GM23338 (cell line): ENCODE measurements around the gene RNF187. TPM values are rescaled to one million over a fixed set of nuclear protein-coding genes. Genes with fewer than 3 reads are reported as not detected.

Experiments
- ATAC-seq: fragments of 200-7000 bp; cut with Tn5 transposase; 3 replicates; pipeline ENCODE4 v1.9.1; 2020
- DNase-seq: peaks from one replicate; pipeline ENCODE4 v3.0.0-alpha.2; 2015; ENCODE audit warnings: low spot score
- H2AFZ ChIP-seq: fragments of 200-600 bp; sonication (generic); 2 replicates; pipeline ENCODE4 v1.8.0; 2016; ENCODE audit warnings: antibody characterized with exemption, mild to moderate bottlenecking, moderate library complexity
- H3F3A ChIP-seq: fragments of 200-600 bp; sonication (generic); replicated peaks from 2 replicates; pipeline ENCODE4 v1.8.0; 2017; ENCODE audit warnings: antibody characterized with exemption, mixed run types, low read depth
- H3K27ac ChIP-seq: fragments of 200-600 bp; sonication (generic); 2 replicates; pipeline ENCODE4 v1.6.1; 2016; ENCODE audit warnings: low read depth
- H3K27me3 ChIP-seq: fragments of 200-600 bp; sonication (generic); 2 replicates; pipeline ENCODE4 v1.8.0; 2016; ENCODE audit warnings: mild to moderate bottlenecking, mixed run types, moderate library complexity; ENCODE audit not compliant: insufficient read depth
- H3K36me3 ChIP-seq: fragments of 200-600 bp; sonication (generic); 2 replicates; pipeline ENCODE4 v1.8.0; 2016; ENCODE audit warnings: mild to moderate bottlenecking; ENCODE audit not compliant: insufficient read depth
- H3K4me1 ChIP-seq: fragments of 200-600 bp; sonication (generic); 2 replicates; pipeline ENCODE4 v1.8.0; 2016; ENCODE audit warnings: mild to moderate bottlenecking, moderate library complexity; ENCODE audit not compliant: insufficient read depth
- H3K4me2 ChIP-seq: fragments of 200-600 bp; sonication (generic); 2 replicates; pipeline ENCODE4 v1.7.1; 2017; ENCODE audit warnings: mixed run types
- H3K4me3 ChIP-seq: fragments of 200-600 bp; sonication (generic); 2 replicates; pipeline ENCODE4 v1.6.1; 2016; ENCODE audit warnings: mixed run types
- H3K79me2 ChIP-seq: fragments of 200-600 bp; sonication (generic); replicated peaks from 2 replicates; pipeline ENCODE4 v1.8.0; 2017; ENCODE audit warnings: mild to moderate bottlenecking; ENCODE audit not compliant: insufficient read depth
- H3K9me2 ChIP-seq: fragments of 200-600 bp; sonication (generic); 2 replicates; pipeline ENCODE4 v1.8.0; 2017; ENCODE audit not compliant: insufficient read depth
- H4K20me1 ChIP-seq: fragments of 200-600 bp; sonication (generic); replicated peaks from 2 replicates; pipeline ENCODE4 v1.8.0; 2017; ENCODE audit warnings: mild to moderate bottlenecking; ENCODE audit not compliant: insufficient read depth
- H3K27ac Mint-ChIP-seq: 2 replicates; pipeline ENCODE4 v1.8.0; 2020; ENCODE audit warnings: inconsistent platforms, mild to moderate bottlenecking, moderate library complexity, mixed read lengths
- H3K27me3 Mint-ChIP-seq: 3 replicates; pipeline ENCODE4 v1.8.0; 2022; ENCODE audit warnings: low read depth, mild to moderate bottlenecking, moderate library complexity, mixed read lengths, inconsistent platforms; ENCODE audit not compliant: insufficient read depth, poor library complexity
- H3K36me3 Mint-ChIP-seq: 3 replicates; pipeline ENCODE4 v1.8.0; 2021; ENCODE audit warnings: low read depth, mild to moderate bottlenecking, inconsistent platforms, moderate library complexity, mixed read lengths
- H3K4me1 Mint-ChIP-seq: 3 replicates; pipeline ENCODE4 v1.8.0; 2020; ENCODE audit warnings: mild to moderate bottlenecking, inconsistent platforms, mixed read lengths
- H3K4me3 Mint-ChIP-seq: 3 replicates; pipeline ENCODE4 v1.8.0; 2021; ENCODE audit warnings: moderate library complexity, mild to moderate bottlenecking, inconsistent platforms, mixed read lengths
- H3K9me3 Mint-ChIP-seq: 3 replicates; pipeline ENCODE4 v1.8.0; 2020; ENCODE audit warnings: moderate library complexity, mild to moderate bottlenecking, inconsistent platforms, mixed read lengths
- CREB1 ChIP-seq: fragments of 250-450 bp; sonication (Bioruptor Pico); IDR thresholded peaks from 2 replicates; pipeline ENCODE4 v1.5.0; 2020; ENCODE audit warnings: low read depth, mild to moderate bottlenecking, moderate library complexity
- EZH2 ChIP-seq: fragments of 200-600 bp; sonication (generic); IDR thresholded peaks from one replicate; pipeline ENCODE4 v1.8.0; 2017; ENCODE audit warnings: antibody characterized with exemption, mild to moderate bottlenecking, low read depth; ENCODE audit not compliant: unreplicated experiment
- JUNB ChIP-seq: IDR thresholded peaks from one replicate; pipeline ENCODE4 v1.6.1; 2016; ENCODE audit warnings: antibody characterized with exemption; ENCODE audit not compliant: unreplicated experiment
- NANOG ChIP-seq: IDR thresholded peaks from 2 replicates; pipeline ENCODE4 v1.6.1; 2016; ENCODE audit warnings: antibody characterized with exemption, borderline replicate concordance
- POLR2AphosphoS5 ChIP-seq: IDR thresholded peaks from 2 replicates; pipeline ENCODE4 v1.6.1; 2016; ENCODE audit warnings: antibody characterized with exemption, low read depth
- ZNF114 ChIP-seq: fragments of 250-450 bp; sonication (Bioruptor Pico); IDR thresholded peaks from 2 replicates; pipeline ENCODE4 v1.5.0; 2020; ENCODE audit warnings: mild to moderate bottlenecking, moderate library complexity
- polyA plus RNA-seq: library from polyadenylated mRNA; unstranded; fragments of >200 nt; fragmentation: Nextera tagmentation; extraction: Ambion mirVana; gene quantifications from 2 replicates; pipeline ENCODE4 v1.2.1, GENCODE V29; 2016
- total RNA-seq: library from RNA; depleted of rRNA; stranded (reverse); fragments of >200 nt; shearing (Covaris generic); gene quantifications from 2 replicates; pipeline ENCODE4 v1.2.3, GENCODE V29; 2014
- TF ChIP-seq, protein P1 (sequence below), 2 experiments: fragments of 200-600 bp in 1 of 2; sonication (generic) in 1 of 2; conservative IDR thresholded peaks; 2 replicates each; pipeline versions ENCODE4 v1.5.1 to v1.6.1; 2016 to 2017; ENCODE audit warnings: antibody characterized with exemption in 2 of 2, low read depth in 2 of 2, mild to moderate bottlenecking in 2 of 2, moderate library complexity in 1 of 2
- TF ChIP-seq, protein P2 (sequence below): IDR thresholded peaks from one replicate; pipeline ENCODE4 v1.6.1; 2018; ENCODE audit warnings: antibody characterized with exemption; ENCODE audit not compliant: unreplicated experiment
- TF ChIP-seq, protein P3 (sequence below): IDR thresholded peaks from 2 replicates; pipeline ENCODE4 v1.6.1; 2016; ENCODE audit warnings: antibody characterized with exemption

RNF187 gene
- total and polyA plus RNA-seq, 2 experiments from 2014 or later = 24.8 to 55.3 TPM

DNA sequence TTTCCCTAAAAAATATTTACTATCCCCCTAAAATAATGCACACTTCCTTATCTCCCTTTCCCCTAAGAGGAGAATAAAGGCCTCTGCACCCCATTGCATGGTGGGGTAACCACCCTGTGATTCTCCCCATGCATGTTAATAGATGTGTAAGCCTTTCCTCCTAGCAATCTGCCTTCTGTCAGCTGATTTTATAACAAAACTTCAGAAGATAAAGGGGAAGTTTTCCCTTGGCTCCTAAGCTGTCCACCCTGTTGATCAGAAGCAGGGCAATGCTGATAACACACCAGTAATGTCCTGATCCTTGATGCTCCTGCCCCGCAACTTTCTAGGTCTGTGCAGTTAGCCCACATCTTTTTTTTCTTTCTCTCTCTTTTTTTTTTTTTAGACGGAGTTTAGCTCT lies 11.4 kb upstream of the RNF187 start:
- Histone ChIP-seq H3K27me3 (peaks cover 22% of the 10 kb centered on the region), H4K20me1 (no peaks in the 10 kb centered on the region), H3K4me3 (no peak overlapping the region), H3K9me2 (no peaks in the 10 kb centered on the region), H3K4me2 (peak overlapping the region; percentile 11), H3K27ac (0 out of 2 replicates have a peak overlapping the region, but pooled peaks have one; percentile 40), H3K36me3 (no peaks in the 10 kb centered on the region), H3F3A (0 out of 2 replicates have a peak, but pooled peaks cover 3% of the 10 kb centered on the region), H3K4me1 (peaks cover 80% of the 10 kb centered on the region), H2AFZ (0 out of 2 replicates have a peak overlapping the region, but pooled peaks have one; percentile 35), H3K79me2 (no peaks in the 10 kb centered on the region)
- Mint-ChIP-seq H3K36me3 (no peaks in the 10 kb centered on the region; the same call in 2 of the 3 replicates), H3K27me3 (peaks cover 22% of the 10 kb centered on the region), H3K9me3 (no peaks in the 10 kb centered on the region; the same call in 1 of the 3 replicates), H3K27ac (no peak overlapping the region), H3K4me1 (peaks cover 66% of the 10 kb centered on the region), H3K4me3 (no peak overlapping the region; the same call in 2 of the 3 replicates)
- no peak for ATAC-seq
- DNase-seq = no peak
- TF ChIP-seq CREB1 (CRISPR knock-in tag) (no peak), POLR2AphosphoS5 (no peak), NANOG (no peak), ZNF114 (CRISPR knock-in tag) (no peak)
- TF ChIP-seq, protein P1, sequence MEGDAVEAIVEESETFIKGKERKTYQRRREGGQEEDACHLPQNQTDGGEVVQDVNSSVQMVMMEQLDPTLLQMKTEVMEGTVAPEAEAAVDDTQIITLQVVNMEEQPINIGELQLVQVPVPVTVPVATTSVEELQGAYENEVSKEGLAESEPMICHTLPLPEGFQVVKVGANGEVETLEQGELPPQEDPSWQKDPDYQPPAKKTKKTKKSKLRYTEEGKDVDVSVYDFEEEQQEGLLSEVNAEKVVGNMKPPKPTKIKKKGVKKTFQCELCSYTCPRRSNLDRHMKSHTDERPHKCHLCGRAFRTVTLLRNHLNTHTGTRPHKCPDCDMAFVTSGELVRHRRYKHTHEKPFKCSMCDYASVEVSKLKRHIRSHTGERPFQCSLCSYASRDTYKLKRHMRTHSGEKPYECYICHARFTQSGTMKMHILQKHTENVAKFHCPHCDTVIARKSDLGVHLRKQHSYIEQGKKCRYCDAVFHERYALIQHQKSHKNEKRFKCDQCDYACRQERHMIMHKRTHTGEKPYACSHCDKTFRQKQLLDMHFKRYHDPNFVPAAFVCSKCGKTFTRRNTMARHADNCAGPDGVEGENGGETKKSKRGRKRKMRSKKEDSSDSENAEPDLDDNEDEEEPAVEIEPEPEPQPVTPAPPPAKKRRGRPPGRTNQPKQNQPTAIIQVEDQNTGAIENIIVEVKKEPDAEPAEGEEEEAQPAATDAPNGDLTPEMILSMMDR (conservative IDR thresholded peaks at IDR 0.05; ENCODE audit: low read depth in 2 of 2) = no peak
- TF ChIP-seq, protein P2, sequence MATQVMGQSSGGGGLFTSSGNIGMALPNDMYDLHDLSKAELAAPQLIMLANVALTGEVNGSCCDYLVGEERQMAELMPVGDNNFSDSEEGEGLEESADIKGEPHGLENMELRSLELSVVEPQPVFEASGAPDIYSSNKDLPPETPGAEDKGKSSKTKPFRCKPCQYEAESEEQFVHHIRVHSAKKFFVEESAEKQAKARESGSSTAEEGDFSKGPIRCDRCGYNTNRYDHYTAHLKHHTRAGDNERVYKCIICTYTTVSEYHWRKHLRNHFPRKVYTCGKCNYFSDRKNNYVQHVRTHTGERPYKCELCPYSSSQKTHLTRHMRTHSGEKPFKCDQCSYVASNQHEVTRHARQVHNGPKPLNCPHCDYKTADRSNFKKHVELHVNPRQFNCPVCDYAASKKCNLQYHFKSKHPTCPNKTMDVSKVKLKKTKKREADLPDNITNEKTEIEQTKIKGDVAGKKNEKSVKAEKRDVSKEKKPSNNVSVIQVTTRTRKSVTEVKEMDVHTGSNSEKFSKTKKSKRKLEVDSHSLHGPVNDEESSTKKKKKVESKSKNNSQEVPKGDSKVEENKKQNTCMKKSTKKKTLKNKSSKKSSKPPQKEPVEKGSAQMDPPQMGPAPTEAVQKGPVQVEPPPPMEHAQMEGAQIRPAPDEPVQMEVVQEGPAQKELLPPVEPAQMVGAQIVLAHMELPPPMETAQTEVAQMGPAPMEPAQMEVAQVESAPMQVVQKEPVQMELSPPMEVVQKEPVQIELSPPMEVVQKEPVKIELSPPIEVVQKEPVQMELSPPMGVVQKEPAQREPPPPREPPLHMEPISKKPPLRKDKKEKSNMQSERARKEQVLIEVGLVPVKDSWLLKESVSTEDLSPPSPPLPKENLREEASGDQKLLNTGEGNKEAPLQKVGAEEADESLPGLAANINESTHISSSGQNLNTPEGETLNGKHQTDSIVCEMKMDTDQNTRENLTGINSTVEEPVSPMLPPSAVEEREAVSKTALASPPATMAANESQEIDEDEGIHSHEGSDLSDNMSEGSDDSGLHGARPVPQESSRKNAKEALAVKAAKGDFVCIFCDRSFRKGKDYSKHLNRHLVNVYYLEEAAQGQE = no peak
- TF ChIP-seq, protein P3, sequence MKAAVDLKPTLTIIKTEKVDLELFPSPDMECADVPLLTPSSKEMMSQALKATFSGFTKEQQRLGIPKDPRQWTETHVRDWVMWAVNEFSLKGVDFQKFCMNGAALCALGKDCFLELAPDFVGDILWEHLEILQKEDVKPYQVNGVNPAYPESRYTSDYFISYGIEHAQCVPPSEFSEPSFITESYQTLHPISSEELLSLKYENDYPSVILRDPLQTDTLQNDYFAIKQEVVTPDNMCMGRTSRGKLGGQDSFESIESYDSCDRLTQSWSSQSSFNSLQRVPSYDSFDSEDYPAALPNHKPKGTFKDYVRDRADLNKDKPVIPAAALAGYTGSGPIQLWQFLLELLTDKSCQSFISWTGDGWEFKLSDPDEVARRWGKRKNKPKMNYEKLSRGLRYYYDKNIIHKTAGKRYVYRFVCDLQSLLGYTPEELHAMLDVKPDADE = no peak

DNA sequence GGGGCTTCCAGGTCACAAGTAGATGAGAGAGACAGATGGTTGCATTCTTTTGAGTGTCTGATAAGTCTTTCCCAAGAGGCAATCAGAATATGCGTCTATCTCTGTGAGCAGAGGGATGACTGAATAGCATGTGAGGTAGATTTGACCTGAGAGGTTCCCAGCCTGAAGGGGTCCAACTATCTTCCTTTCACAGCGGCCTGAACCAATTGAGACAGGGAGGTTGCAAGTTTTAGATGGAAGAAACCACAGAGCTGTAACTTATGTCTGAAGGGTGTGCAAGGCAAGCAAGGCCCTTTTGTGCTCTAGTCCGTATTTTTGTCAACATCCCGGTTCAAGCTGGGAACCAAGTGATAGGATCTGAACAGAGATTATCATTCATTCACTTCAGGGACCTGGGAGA lies 9.9 kb upstream of the RNF187 start:
- Mint-ChIP-seq H3K9me3 (no peaks in the 10 kb centered on the region; the same call in 1 of the 3 replicates), H3K27ac (no peak overlapping the region), H3K27me3 (peaks cover 21% of the 10 kb centered on the region), H3K36me3 (no peaks in the 10 kb centered on the region; the same call in 2 of the 3 replicates), H3K4me3 (peak overlapping the region; percentile 9; the same call in 1 of the 3 replicates), H3K4me1 (peaks cover 59% of the 10 kb centered on the region)
- no peak overlapping the region for H3K27ac ChIP-seq
- ATAC-seq (no peak), DNase-seq (no peak)
- no peaks in the 10 kb centered on the region for H3K79me2 ChIP-seq
- peaks cover 73% of the 10 kb centered on the region for H3K4me1 ChIP-seq
- no peaks in the 10 kb centered on the region for H3K9me2 ChIP-seq
- H2AFZ ChIP-seq = peak overlapping the region; percentile 78; the same call in 1 of the 2 replicates
- H3K36me3 ChIP-seq = no peaks in the 10 kb centered on the region
- H4K20me1 ChIP-seq = no peaks in the 10 kb centered on the region
- peaks cover 11% of the 10 kb centered on the region; the same call in 1 of the 2 replicates for H3K27me3 ChIP-seq
- 0 out of 2 replicates have a peak, but pooled peaks cover 3% of the 10 kb centered on the region for H3F3A ChIP-seq
- no peak overlapping the region for H3K4me3 ChIP-seq
- TF ChIP-seq EZH2 = no peak
- no peak for TF ChIP-seq NANOG
- no peak for TF ChIP-seq ZNF114 (CRISPR knock-in tag)
- no peak for TF ChIP-seq JUNB
- H3K4me2 ChIP-seq = peak overlapping the region; percentile 63; the same call in 1 of the 2 replicates
